ENCODE data around the gene GGT1. TPM values are rescaled to one million over a fixed set of nuclear protein-coding genes. Genes with fewer than 3 reads are reported as not detected.

GGT1 gene
- total and polyA plus RNA-seq, 2 of the 8 experiments (the other 6 are each of a cell fraction or from before 2014, with no cell fraction given), result 14.4 to 29.2 TPM

DNA sequence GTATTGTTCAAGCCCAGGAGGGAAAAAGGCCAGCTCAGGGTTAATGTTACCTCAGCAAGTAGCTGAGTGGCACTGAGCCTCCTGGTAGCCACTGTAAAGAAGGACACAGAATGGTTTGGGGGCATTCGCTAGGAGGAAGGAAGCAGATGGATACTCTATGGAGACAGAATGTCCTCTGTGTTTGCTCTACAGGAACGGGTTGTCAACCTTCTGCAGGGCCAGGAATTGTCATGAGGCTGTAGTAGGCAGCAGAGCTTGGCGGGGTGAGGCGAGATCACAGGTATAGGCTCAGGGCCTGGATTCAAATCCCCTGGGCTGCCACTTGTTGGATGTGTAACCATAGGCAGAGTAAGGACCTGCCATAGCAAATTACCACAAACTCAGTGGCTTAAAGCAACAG, 7.1 kb upstream of the GGT1 start (continued):
- TF ChIP-seq, protein P1, sequence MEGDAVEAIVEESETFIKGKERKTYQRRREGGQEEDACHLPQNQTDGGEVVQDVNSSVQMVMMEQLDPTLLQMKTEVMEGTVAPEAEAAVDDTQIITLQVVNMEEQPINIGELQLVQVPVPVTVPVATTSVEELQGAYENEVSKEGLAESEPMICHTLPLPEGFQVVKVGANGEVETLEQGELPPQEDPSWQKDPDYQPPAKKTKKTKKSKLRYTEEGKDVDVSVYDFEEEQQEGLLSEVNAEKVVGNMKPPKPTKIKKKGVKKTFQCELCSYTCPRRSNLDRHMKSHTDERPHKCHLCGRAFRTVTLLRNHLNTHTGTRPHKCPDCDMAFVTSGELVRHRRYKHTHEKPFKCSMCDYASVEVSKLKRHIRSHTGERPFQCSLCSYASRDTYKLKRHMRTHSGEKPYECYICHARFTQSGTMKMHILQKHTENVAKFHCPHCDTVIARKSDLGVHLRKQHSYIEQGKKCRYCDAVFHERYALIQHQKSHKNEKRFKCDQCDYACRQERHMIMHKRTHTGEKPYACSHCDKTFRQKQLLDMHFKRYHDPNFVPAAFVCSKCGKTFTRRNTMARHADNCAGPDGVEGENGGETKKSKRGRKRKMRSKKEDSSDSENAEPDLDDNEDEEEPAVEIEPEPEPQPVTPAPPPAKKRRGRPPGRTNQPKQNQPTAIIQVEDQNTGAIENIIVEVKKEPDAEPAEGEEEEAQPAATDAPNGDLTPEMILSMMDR (IDR thresholded peaks at IDR 0.05; ENCODE audit: control extremely low read depth in 1 of 3, insufficient read depth in 1 of 3, low read depth in 1 of 3, low read length in 3 of 3), result no peak
- TF ChIP-seq TBP (IDR thresholded peaks at IDR 0.05; ENCODE audit: low read depth, low read length), result no peak

Data from H1 (cell line).